SK-N-MC (cell line): ENCODE data around the gene ABT1.
A peak's percentile ranks its signal among the peaks of the same experiment; 100 is the strongest.
"Not testable (repeated sequence)": the region's sequence is repeated elsewhere in the genome, so short reads cannot be mapped to it uniquely, and the experiment has no call there.

Experiments used
- DNase-seq: peaks from one replicate; pipeline ENCODE4 v3.0.0-alpha.2; 2011; ENCODE audit warnings: low read depth, low spot score
- H3K27ac ChIP-seq: fragments of 200-600 bp; sonication (generic); 2 replicates; pipeline ENCODE4 v1.5.1; 2016; ENCODE audit warnings: mixed run types
- H3K36me3 ChIP-seq: fragments of 200-600 bp; sonication (generic); 2 replicates; pipeline ENCODE4 v1.6.1; 2017; ENCODE audit warnings: antibody characterized with exemption, low read length, mixed read lengths; ENCODE audit not compliant: insufficient read depth
- H3K4me3 ChIP-seq: fragments of 200-600 bp; sonication (generic); 2 replicates; pipeline ENCODE4 v1.5.1; 2016
- H3K9ac ChIP-seq: fragments of 200-600 bp; sonication (generic); 2 replicates; pipeline ENCODE4 v1.8.0; 2017; ENCODE audit warnings: mixed run types, mixed read lengths; ENCODE audit not compliant: insufficient read length
- H3K9me3 ChIP-seq: fragments of 200-600 bp; sonication (generic); 2 replicates; pipeline ENCODE4 v1.6.1; 2017; ENCODE audit warnings: low read depth, mild to moderate bottlenecking, antibody characterized with exemption, low read length, moderate library complexity, mixed read lengths
- EZH2 ChIP-seq: fragments of 200-600 bp; sonication (generic); IDR thresholded peaks from one replicate; pipeline ENCODE4 v1.6.1; 2017; ENCODE audit warnings: antibody characterized with exemption
- FOXP2 ChIP-seq: optimal IDR thresholded peaks from 2 replicates; pipeline ENCODE3; 2011; ENCODE audit warnings: mild to moderate bottlenecking, moderate library complexity; ENCODE audit not compliant: insufficient read depth; ENCODE audit errors: extremely low read length, control extremely low read depth
- POLR2AphosphoS5 ChIP-seq: IDR thresholded peaks from 2 replicates; pipeline ENCODE4 v1.6.1; 2012; ENCODE audit warnings: mild to moderate bottlenecking, low read depth, low read length, borderline replicate concordance

Gene ABT1

GRCh38 chr6:26596579-26597388 lies at the start of gene ABT1:
TSS of gene ABT1 (plus strand) at chr6:26596953. CDS start at chr6:26596983, 30 bp downstream.
- peaks cover 24% of the 10 kb centered on the region for H3K36me3 ChIP-seq
- peak within 1 kb of the TSS; percentile 88 for H3K27ac ChIP-seq
- peak within 1 kb of the TSS; percentile 95 for H3K4me3 ChIP-seq
- peak within 1 kb of the TSS; percentile 93 for H3K9ac ChIP-seq
- DNase-seq = peak; percentile 86
- TF ChIP-seq POLR2AphosphoS5 = peak; percentile 97
- TF ChIP-seq FOXP2 = no peak
- no peaks in the 10 kb centered on the region for H3K9me3 ChIP-seq

GRCh38 chr6:26547363-26547762 lies 49.4 kb upstream of the ABT1 start:
- not testable (repeated sequence) for H3K9me3 ChIP-seq, H3K4me3 ChIP-seq, H3K27ac ChIP-seq, DNase-seq, H3K9ac ChIP-seq
- H3K36me3 ChIP-seq = peaks cover 24% of the 10 kb centered on the region

- H3K4me3 ChIP-seq = peak overlapping the region; percentile 72
- TF ChIP-seq FOXP2 = no peak
- TF ChIP-seq POLR2AphosphoS5 = peak; percentile 32; the same call in 1 of the 2 replicates
- TF ChIP-seq EZH2 = no peak
- no peaks in the 10 kb centered on the region for H3K9me3 ChIP-seq
- no peak overlapping the region for H3K27ac ChIP-seq
- no peak for DNase-seq
- H3K9ac ChIP-seq = no peak overlapping the region
- peaks cover 3% of the 10 kb centered on the region for H3K36me3 ChIP-seq
Observed at GRCh38 chr6:26550250-26550993, 46.3 kb upstream of the ABT1 start.

- TF ChIP-seq POLR2AphosphoS5 (no peak), EZH2 (no peak), FOXP2 (no peak)
- Histone ChIP-seq H3K27ac (no peak overlapping the region), H3K9me3 (no peaks in the 10 kb centered on the region), H3K36me3 (no peaks in the 10 kb centered on the region), H3K4me3 (peak overlapping the region; percentile 87), H3K9ac (no peak overlapping the region)
- no peak for DNase-seq
Observed at GRCh38 chr6:26552205-26552604, 44.5 kb upstream of the ABT1 start.

GRCh38 chr6:26552640-26553188 lies 44.0 kb upstream of the ABT1 start:
- Histone ChIP-seq H3K9me3 (no peaks in the 10 kb centered on the region), H3K4me3 (peak overlapping the region; percentile 87), H3K27ac (no peak overlapping the region), H3K9ac (peak overlapping the region; percentile 75), H3K36me3 (no peaks in the 10 kb centered on the region)
- TF ChIP-seq FOXP2 = no peak
- TF ChIP-seq POLR2AphosphoS5 = no peak
- TF ChIP-seq EZH2 = no peak
- DNase-seq = no peak

GRCh38 chr6:26553264-26553634 lies 43.5 kb upstream of the ABT1 start:
- Histone ChIP-seq H3K9ac (peak overlapping the region; percentile 75), H3K9me3 (no peaks in the 10 kb centered on the region), H3K27ac (peak overlapping the region; percentile 94), H3K36me3 (no peaks in the 10 kb centered on the region), H3K4me3 (peak overlapping the region; percentile 87)
- no peak for DNase-seq
- TF ChIP-seq EZH2 = no peak
- TF ChIP-seq POLR2AphosphoS5 = no peak
- no peak for TF ChIP-seq FOXP2

GRCh38 chr6:26553635-26554446 lies 42.9 kb upstream of the ABT1 start:
- Histone ChIP-seq H3K27ac (peak overlapping the region; percentile 94), H3K9ac (peak overlapping the region; percentile 61), H3K9me3 (no peaks in the 10 kb centered on the region), H3K4me3 (peak overlapping the region; percentile 87), H3K36me3 (no peaks in the 10 kb centered on the region)
- peak; percentile 91 for DNase-seq
- TF ChIP-seq FOXP2 = no peak
- no peak for TF ChIP-seq EZH2
- no peak for TF ChIP-seq POLR2AphosphoS5

GRCh38 chr6:26554447-26554696 lies 42.4 kb upstream of the ABT1 start:
- no peak for TF ChIP-seq EZH2
- no peak for TF ChIP-seq FOXP2
- no peak for TF ChIP-seq POLR2AphosphoS5
- H3K9me3 ChIP-seq = no peaks in the 10 kb centered on the region
- no peak for DNase-seq
- no peaks in the 10 kb centered on the region for H3K36me3 ChIP-seq
- peak overlapping the region; percentile 87 for H3K4me3 ChIP-seq
- H3K9ac ChIP-seq = peak overlapping the region; percentile 52
- peak overlapping the region; percentile 94 for H3K27ac ChIP-seq
